Measurements from ENCODE around the gene OR10AD1. TPM values are rescaled to one million over a fixed set of nuclear protein-coding genes. Genes with fewer than 3 reads are reported as not detected.
"Not testable (repeated sequence)": the region's sequence is repeated elsewhere in the genome, so short reads cannot be mapped to it uniquely, and the experiment has no call there.

The OR10AD1 gene, protein sequence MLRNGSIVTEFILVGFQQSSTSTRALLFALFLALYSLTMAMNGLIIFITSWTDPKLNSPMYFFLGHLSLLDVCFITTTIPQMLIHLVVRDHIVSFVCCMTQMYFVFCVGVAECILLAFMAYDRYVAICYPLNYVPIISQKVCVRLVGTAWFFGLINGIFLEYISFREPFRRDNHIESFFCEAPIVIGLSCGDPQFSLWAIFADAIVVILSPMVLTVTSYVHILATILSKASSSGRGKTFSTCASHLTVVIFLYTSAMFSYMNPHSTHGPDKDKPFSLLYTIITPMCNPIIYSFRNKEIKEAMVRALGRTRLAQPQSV
- total RNA-seq: not detected
- long read RNA-seq: 0 reads

DNA sequence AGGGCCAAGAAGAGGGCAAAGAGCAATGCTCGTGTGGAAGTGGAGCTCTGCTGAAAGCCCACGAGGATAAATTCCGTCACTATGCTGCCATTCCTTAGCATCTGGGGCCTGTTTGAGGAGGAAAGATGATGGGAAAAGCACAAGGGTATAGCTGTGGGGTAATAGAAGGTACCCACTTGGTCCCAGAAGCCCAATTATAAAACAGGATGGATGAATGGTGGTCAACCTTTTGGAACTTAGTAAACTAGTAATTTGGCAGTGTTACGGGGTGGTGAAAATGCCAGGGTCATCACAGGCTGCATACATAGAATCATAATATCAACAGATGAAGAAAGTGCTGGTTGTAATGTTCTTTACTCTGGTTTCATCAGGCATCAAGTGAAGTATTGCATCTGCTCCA lies at the start of gene OR10AD1:
Gene OR10AD1, minus strand, starts transcription at position 101 of the 400 bp plus-strand sequence. Its CDS starts 0 bp downstream, at position 101.
- no peak for DNase-seq
- no peak for ATAC-seq (ENCODE audit: poor library complexity)
- intact Hi-C loops (cut with DNase I): no loop called here

DNA sequence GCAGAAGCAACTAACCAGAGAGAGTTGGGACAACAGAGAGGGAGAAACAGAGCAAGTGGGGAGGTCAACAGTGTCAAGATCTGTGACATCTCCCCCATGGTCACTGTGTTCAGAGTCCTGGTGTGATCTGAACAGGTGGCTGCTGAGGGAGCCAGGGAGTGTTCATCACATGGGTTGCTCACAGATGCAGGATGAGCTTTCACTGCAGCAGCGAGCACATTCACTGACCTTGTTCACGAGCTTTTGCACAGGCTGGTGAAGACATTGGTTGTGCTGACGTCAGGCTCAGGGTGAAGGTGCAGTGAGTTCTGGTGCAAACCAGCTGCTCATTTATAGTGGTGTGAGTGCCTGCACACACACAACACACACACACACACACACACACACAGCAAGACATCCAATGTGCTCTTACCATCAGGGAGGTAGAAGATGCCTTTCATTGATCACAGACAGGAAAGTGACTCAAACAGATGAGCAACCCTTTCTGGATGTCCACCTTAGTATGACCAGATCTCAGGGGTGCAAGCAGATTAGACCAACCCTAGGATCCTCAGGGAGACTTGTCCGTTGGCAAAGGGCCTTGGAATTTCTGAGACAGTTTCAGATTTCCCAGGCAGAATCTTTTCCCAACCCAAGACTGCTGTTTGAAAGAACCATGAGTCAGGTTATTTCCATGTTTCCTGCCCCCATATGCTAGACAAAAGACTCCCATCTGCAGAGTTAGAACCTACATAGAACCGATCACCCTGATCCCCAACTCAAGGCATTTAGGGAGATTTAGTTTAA lies 44.3 kb upstream of the OR10AD1 start:
- intact Hi-C loops (cut with DNase I): no loop called here
- ATAC-seq (ENCODE audit: poor library complexity) (no peak), DNase-seq (no peak)

DNA sequence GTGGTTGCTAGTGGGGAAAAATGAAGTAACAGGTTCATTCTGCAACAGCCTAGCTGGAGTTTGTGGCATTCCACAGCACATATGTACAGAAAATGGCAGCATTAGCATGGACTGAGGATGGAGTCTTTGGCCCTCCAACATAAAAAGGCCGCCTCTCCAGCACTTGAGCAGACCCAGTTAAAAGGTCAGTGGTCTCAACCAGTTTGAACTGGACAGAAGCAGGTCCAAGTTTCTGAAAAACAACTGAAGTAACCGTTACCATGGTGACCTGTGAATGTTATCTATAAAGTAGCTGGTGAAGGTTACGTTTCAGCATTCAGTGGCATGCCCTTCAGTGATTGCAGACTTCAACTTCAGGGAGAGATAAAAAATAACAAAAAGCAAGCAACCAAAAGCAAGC lies 34.1 kb upstream of the OR10AD1 start:
- intact Hi-C loops (cut with DNase I): no loop called here
- ATAC-seq (ENCODE audit: poor library complexity) (no peak), DNase-seq (no peak)

DNA sequence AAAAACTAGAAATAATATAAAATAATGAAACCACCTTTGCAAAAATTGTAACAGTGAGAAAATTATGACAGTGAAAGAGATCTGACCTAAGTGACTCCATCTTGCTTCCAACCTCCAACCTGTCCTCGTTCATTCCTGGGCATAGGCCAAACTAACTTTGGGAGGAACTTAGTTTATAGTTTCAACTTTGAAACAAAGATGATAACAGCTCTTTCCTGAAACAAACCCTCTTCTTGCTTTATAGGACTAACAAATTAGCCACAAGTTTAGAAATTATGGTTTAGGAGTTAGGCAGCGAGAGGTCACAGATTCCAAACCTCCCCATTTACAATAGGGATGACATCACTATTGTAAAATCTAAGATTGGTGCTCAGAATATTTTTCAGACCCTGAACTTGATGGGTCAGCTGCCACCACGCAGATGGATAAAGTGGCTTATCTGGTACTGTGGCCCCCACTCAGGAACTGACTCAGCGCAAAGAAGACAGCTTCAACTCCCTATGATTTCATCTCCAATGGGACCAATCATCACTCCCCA lies 32.8 kb upstream of the OR10AD1 start:
- no peak for DNase-seq
- intact Hi-C loops (cut with DNase I): no loop called here
- no peak for ATAC-seq (ENCODE audit: poor library complexity)

DNA sequence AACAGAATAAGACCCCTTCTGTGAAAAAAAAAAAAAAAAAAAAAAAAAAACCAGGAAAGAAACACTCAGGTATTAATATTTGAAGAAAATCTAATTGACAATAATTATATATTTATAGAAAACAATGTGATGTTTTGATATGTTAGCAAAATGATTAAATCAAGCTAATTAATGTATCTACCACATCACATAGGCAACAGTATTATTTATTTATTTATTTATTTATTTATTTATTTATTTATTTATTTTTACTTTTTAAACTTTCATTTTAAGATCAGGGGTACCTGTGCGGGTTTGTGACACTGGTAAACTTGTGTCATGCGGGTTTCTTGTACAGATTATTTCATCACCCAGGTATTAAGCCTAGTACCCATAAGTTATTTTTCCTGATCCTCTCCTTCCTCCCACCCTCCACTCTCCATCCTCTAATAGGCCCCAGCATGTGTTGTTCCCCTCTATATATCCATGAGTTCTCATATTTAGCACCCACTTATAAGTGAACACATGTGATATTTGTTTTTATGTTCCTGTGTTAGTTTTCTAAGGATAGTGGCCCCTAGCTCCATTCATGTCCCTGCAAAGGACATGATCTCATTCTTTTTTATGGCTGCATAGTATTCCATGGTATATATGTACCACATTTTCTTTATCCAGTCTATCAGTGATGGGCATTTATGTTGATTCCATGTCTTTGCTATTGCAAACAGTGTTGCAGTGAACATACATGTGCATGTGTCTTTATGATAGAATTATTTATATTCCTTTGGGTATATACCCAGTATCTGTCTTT lies 28.3 kb upstream of the OR10AD1 start:
- ATAC-seq (ENCODE audit: poor library complexity); intact Hi-C loops (cut with DNase I): not testable (repeated sequence)

DNA sequence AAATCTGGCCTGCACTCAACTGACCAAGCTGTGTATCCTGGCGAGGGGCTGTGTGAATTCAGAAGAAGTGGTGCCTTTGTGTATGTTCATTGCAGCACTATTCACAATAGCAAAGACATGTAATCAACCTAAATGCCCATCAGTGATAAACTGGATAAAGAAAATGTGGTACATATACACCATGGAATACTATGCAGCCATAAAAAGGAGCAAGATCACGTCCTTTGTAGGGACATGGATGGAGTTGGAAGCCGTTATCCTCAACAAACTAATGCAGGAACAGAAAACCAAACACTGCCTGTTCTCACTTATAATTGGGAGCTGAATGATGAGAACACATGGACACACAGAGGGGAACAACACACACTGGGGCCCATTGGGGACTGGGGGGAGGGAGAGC lies 21.4 kb upstream of the OR10AD1 start:
- intact Hi-C loops (cut with DNase I); ATAC-seq (ENCODE audit: poor library complexity); DNase-seq: not testable (repeated sequence)

More for the DNA sequence above, 28.3 kb upstream of the OR10AD1 start:
- not testable (repeated sequence) for DNase-seq

DNA sequence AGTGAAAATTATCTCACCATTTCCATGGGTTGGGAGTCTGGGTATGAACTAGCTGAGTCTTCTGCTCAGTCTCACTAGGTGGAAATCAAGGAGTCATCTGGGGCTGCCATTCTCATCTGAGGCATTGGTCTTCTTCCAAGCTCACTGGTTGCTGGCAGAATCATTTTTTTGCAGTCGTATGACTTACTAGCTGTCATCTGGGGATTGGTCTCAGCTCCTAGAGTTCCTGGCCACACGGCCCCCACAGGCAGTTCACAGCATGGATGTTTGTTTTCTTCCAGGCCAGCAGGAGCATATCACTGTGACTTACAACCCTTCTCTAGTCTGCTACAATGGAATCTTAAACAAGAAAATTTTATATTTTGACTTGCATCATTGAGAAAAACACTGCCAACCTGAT lies 18.6 kb upstream of the OR10AD1 start:
- DNase-seq (no peak), ATAC-seq (ENCODE audit: poor library complexity) (no peak)
- intact Hi-C loops (cut with DNase I): no loop called here

DNA sequence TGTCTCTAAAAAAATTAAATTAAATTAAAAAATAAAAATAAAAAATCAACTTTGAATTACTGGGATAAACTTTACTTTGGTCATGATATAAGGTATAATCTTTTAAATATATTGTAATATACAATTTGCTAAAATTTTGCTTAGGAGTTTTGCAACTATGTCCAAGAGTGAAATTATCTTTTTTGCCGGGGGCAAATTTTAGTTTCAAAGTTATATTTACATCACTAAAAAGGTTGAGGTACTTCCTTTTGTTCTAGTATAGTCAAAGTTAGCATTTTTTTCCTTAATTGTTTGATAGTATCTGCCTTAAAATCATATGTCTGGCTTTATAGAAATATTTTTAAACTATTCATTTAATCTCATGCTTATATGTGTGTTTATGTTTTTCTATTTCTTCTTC lies 17.6 kb upstream of the OR10AD1 start:
- intact Hi-C loops (cut with DNase I): no loop called here
- no peak for ATAC-seq (ENCODE audit: poor library complexity)

DNA sequence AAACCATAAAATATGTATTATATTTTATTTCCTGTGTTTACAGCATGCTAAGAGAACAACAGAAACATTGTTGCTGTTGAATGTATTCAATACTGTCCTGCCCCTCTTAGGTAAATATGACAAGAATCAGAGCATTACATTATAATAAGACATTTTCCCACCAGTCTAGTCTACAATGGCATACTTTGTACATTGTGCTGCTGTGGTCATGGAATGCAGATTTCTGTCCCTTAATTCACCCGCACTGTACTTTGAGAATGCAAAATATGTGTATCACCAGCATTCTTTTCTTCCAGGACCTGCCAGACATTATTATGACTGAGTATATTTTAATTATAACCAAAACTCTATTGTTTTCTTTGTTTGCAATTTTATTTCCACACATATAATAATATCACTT lies 16.5 kb upstream of the OR10AD1 start:
- intact Hi-C loops (cut with DNase I): no loop called here
- no peak for DNase-seq
- ATAC-seq (ENCODE audit: poor library complexity): no peak

More for the DNA sequence above, 17.6 kb upstream of the OR10AD1 start:
- DNase-seq: no peak

DNA sequence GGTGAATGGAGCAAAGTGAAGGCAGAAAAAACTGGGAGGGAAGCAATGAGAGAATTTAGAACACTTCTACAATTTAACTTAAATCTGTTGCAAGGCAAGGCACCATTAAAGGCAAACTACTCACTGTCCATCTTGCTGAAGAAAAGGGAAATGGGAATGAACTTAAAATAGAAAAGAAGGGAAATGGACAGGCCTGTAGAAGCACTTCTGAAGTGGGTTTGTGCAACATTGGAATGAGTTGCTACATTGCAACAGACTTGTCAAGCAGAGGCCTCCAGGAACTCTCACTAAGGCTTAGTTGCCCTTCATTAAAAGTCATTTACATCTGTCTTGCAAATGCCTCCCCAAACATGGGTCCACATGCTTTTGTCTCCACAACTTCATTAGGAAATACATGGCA lies 13.7 kb upstream of the OR10AD1 start:
- intact Hi-C loops (cut with DNase I): no loop called here
- ATAC-seq (ENCODE audit: poor library complexity) (peak; percentile 48), DNase-seq (no peak)

DNA sequence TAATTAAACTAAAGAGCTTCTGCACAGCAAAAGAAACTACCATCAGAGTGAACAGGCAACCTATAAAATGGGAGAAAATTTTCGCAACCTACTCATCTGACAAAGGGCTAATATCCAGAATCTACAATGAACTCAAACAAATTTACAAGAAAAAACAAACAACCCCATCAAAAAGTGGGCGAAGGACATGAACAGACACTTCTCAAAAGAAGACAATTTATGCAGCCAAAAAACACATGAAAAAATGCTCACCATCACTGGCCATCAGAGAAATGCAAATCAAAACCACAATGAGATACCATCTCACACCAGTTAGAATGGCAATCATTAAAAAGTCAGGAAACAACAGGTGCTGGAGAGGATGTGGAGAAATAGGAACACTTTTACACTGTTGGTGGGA lies 6.4 kb upstream of the OR10AD1 start:
- intact Hi-C loops (cut with DNase I); DNase-seq; ATAC-seq (ENCODE audit: poor library complexity): not testable (repeated sequence)

DNA sequence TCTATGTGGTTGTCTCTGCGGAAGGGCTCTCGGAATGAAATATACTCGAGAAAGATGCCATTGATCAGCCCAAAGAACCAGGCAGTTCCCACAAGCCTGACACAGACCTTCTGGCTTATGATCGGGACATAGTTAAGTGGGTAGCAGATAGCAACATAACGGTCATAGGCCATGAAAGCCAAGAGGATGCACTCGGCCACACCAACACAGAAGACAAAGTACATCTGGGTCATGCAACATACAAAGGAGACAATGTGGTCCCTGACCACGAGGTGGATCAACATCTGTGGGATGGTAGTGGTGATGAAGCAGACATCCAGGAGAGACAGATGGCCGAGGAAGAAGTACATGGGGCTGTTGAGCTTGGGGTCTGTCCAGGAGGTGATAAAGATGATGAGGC lies 326 bp downstream of the OR10AD1 start:
- intact Hi-C loops (cut with DNase I): no loop called here
- DNase-seq (no peak), ATAC-seq (ENCODE audit: poor library complexity) (no peak)

DNA sequence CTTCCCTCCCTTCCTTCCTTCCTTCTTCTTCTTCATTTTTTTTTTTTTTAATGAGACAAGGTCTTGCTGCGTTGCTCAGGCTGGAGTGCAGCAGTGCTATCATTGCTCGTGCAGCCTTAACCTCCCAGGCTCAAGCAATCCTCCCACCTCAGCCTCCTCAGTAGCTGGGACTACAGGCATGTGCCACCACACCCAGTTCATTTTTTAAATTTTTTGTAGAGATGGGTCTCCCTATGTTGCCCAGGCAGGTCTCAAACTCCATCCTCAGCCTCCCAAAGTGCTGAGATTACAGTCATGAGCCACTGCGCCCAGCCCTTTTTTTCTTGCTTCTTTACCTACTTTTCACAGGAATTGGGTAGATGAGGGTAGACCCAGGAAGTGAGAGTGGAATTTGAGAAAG lies 1.6 kb downstream of the OR10AD1 start:
- no peak for ATAC-seq (ENCODE audit: poor library complexity)
- no peak for DNase-seq
- intact Hi-C loops (cut with DNase I): no loop called here

DNA sequence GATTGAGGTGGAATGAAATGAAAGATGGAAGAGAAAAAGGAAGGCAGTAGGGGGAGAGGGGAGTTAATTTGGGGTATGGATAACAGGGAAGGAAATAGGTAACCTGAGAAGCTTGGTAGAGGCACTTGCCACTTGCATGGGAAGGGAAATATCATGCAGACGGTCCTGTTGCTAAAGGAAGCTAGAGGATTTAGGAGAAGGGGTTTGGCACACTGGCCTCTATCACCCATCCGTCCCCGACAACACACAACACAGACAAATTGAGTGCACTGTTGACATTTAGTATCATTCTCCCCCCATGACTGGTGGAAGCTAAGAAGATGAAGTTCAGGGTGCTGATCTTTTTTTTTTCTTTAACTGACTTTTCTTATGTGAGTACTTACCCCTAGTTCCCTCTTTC lies 2.0 kb downstream of the OR10AD1 start:
- ATAC-seq (ENCODE audit: poor library complexity): no peak
- intact Hi-C loops (cut with DNase I): no loop called here

DNA sequence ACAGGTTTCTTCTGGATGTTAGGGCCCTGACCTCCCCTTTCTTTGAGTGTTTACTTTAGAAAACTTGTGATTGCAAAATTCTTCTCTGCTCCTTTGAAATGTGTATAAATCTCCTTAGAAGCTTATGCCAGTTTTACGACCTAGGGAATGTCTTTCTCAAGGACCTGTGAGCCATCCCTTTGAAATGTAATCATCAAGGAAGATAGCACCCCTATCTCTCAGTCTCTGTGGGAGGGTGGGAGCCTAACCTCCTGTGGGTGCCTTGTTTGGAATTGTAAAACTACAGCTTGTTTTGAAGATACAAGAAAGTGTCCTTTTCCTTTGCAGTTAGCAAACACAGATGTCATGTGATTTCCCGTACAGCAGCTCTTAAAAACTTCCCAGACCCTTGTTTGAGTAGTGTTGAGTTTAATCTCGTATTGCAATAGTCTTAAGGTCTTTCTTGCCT lies 3.3 kb downstream of the OR10AD1 start:
- intact Hi-C loops (cut with DNase I): loop anchor here (10.0 kb wide), 1 partner anchor 145 kb away; no protein-coding TSS in a partner anchor
- ATAC-seq (ENCODE audit: poor library complexity) (no peak), DNase-seq (no peak)

More for the DNA sequence above, 2.0 kb downstream of the OR10AD1 start:
- DNase-seq: no peak

DNA sequence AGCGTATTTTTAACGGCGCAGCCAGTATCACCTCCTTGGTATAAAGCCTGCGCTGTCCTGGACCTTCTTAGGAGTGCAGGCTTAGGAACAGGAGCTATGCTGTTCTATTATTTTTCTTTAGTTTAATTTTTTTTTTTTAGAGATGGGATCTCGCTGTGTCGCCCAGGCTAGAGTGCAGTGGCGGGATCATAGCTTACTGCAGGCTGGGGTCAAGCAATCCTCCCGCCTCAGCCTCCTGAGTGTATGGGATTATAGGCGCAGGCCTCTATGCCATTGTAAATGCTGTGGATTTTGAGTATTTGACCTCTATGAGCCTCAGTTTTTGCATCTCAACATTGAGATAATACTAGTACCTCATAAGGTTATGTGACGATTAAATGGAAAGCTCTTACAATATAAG lies 4.1 kb downstream of the OR10AD1 start:
- intact Hi-C loops (cut with DNase I): loop anchor here (10.0 kb wide), 1 partner anchor 146 kb away; no protein-coding TSS in a partner anchor
- DNase-seq (no peak), ATAC-seq (ENCODE audit: poor library complexity) (no peak)

DNA sequence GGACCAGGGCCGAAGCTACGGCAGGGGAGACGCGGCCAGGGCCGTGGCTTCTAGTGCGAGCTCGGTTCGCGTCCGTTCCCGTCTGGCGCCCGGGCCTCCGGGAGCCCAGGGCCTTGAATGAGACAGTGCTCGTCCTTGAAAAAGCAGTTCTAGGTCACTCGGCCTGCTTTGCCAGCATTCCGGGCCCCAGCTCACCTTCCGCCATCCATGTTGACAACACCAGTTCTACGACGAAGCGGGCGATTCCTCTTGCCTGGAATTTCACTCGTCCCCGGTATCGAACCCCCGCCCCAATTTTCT lies 4.5 kb downstream of the OR10AD1 start:
- DNase-seq: peak; percentile 78
- peak; percentile 79 for ATAC-seq (ENCODE audit: poor library complexity)
- intact Hi-C loops (cut with DNase I): loop anchor here (10.0 kb wide), 1 partner anchor 146 kb away; no protein-coding TSS in a partner anchor

DNA sequence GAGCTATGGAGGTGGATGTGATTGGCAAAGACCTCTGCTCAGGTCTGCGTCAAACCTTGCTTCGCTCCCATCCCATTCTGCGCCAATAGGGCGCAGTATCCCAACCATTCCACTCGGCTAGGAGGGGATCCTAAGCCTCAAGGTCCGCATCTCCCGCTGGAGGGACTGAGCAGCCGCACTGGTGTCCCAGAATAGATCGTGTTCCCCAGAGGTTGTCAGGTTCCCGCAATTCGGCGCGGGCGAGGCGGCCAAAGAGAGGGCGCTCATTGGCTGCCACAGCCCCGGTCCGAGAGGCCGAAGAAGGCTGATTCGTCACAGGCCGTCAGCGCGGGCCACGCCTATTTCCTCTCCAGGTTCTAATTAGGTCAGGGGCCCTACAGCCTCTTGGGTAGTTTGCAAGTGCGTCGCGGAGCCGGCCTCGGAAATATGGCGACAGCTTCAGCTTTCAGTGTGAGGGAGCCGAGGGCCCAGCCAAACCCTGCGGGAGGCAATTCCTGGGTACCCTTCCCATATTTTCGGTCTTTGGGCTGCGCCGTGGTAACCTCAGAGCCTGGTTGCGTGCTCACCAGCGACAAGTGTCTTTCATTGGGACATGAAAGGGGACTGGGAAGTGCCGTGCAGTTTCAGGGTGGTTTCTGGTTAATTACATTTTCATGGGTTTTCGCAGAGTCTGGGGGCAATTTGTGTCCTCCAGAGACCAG lies 5.0 kb downstream of the OR10AD1 start:
- intact Hi-C loops (cut with DNase I): loop anchor here (10.0 kb wide), 1 partner anchor 147 kb away; no protein-coding TSS in a partner anchor
- DNase-seq (peak; percentile 99), ATAC-seq (ENCODE audit: poor library complexity) (peak; percentile 99)
